ENCODE measurements around the gene ADAM12. TPM values are rescaled to one million over a fixed set of nuclear protein-coding genes. Genes with fewer than 3 reads are reported as not detected.

ADAM12 gene
- polyA plus RNA-seq, 4 donors, result 0.45 to 0.87 TPM; not detected in 2

DNA sequence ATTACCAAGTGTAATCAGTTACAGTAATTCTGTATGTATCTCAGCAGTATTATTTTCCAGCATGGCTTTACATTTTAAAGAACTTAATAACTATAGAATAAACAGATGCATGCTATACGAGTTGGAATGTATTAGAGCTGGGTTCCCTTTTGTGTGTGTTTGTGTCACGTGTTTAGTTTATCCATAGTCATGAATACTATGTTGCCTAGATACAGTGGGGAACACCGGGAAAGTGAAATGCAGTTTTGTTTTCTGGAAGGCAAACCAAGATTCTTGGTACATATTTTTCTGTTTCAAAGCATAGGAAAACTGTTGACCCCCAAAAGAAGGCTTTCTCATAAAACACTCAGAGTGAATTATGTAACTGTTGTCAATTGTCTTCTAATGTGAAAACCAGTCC, 372.9 kb downstream of the ADAM12 start:
- DNase-seq (no peak), FAIRE-seq (no peak)
- WGBS, 3 donors, result 65 to 79% (median 65%) methylated on average over 3 of the region's 3 CpGs
- H3K9me3 ChIP-seq (ENCODE audit: control insufficient read depth in 2 of 2, insufficient read depth in 1 of 2, low read depth in 1 of 2, low read length in 1 of 2), result no peaks in the 10 kb centered on the region
- H3K27ac ChIP-seq (ENCODE audit: low read depth in 1 of 3, low read length in 2 of 3), result no peak overlapping the region
- no peaks in the 10 kb centered on the region for H3K36me3 ChIP-seq (ENCODE audit: control insufficient read depth in 3 of 3, insufficient read depth in 2 of 3, low read depth in 1 of 3, low read length in 3 of 3)
- no peak overlapping the region for H3K4me3 ChIP-seq (ENCODE audit: low read depth in 1 of 3, low read length in 3 of 3)
- no peaks in the 10 kb centered on the region for H3K4me1 ChIP-seq (ENCODE audit: control insufficient read depth in 3 of 3, insufficient read depth in 2 of 3, low read depth in 1 of 3, low read length in 2 of 3)
- H3K27me3 ChIP-seq (ENCODE audit: control insufficient read depth in 3 of 3, insufficient read depth in 3 of 3, low read length in 3 of 3), result no peaks in the 10 kb centered on the region

DNA sequence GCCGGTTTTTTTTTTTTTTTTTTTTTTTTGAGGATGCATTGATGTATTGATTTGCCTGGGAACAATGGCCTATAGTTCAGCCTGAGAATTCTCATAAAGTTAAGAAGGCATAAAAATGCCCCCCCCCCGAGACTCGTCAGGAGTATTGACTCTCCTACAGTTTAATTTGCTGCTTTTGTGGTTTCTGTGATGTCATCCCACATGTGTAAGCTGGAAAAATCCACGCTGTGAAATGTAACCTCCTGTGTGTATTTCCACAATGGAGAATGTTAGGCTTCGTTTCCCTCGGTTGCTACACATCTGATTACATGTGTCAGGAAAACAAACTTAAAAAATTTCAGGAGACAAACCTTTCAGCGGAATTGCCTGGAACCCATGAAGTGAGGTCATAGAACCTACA, 374.0 kb downstream of the ADAM12 start:
- no peak for DNase-seq

GRCh38 chr10:126013489-126014281, 374.6 kb downstream of the ADAM12 start:
- 71 to 89% (median 80%) methylated on average over 10 of the region's 10 CpGs for WGBS, 3 donors
- FAIRE-seq (no peak), DNase-seq (no peak)

More for the DNA sequence above, 374.0 kb downstream of the ADAM12 start:
- no peak for FAIRE-seq
- Histone ChIP-seq H3K4me3 (ENCODE audit: low read depth in 1 of 3, low read length in 3 of 3) (no peak overlapping the region), H3K4me1 (ENCODE audit: control insufficient read depth in 3 of 3, insufficient read depth in 2 of 3, low read depth in 1 of 3, low read length in 2 of 3) (no peaks in the 10 kb centered on the region), H3K27me3 (ENCODE audit: control insufficient read depth in 3 of 3, insufficient read depth in 3 of 3, low read length in 3 of 3) (no peaks in the 10 kb centered on the region), H3K36me3 (ENCODE audit: control insufficient read depth in 3 of 3, insufficient read depth in 2 of 3, low read depth in 1 of 3, low read length in 3 of 3) (no peaks in the 10 kb centered on the region), H3K9me3 (ENCODE audit: control insufficient read depth in 2 of 2, insufficient read depth in 1 of 2, low read depth in 1 of 2, low read length in 1 of 2) (no peaks in the 10 kb centered on the region), H3K27ac (ENCODE audit: low read depth in 1 of 3, low read length in 2 of 3) (no peak overlapping the region)
- 81 to 90% (median 85%) methylated on average over 6 to 7 of the region's 7 CpGs for WGBS, 3 donors

GRCh38 chr10:126012485-126012884, 375.8 kb downstream of the ADAM12 start:
- 91 to 98% (median 95%) methylated on average over 2 of the region's 2 CpGs for WGBS, 3 donors
- Histone ChIP-seq H3K9me3 (ENCODE audit: control insufficient read depth in 2 of 2, insufficient read depth in 1 of 2, low read depth in 1 of 2, low read length in 1 of 2) (no peaks in the 10 kb centered on the region), H3K36me3 (ENCODE audit: control insufficient read depth in 3 of 3, insufficient read depth in 2 of 3, low read depth in 1 of 3, low read length in 3 of 3) (no peaks in the 10 kb centered on the region), H3K4me1 (ENCODE audit: control insufficient read depth in 3 of 3, insufficient read depth in 2 of 3, low read depth in 1 of 3, low read length in 2 of 3) (no peaks in the 10 kb centered on the region), H3K27ac (ENCODE audit: low read depth in 1 of 3, low read length in 2 of 3) (no peak overlapping the region), H3K4me3 (ENCODE audit: low read depth in 1 of 3, low read length in 3 of 3) (no peak overlapping the region), H3K27me3 (ENCODE audit: control insufficient read depth in 3 of 3, insufficient read depth in 3 of 3, low read length in 3 of 3) (no peaks in the 10 kb centered on the region)
- DNase-seq, result no peak
- FAIRE-seq, result no peak

More at GRCh38 chr10:126013489-126014281, 374.6 kb downstream of the ADAM12 start:
- no peaks in the 10 kb centered on the region for H3K9me3 ChIP-seq (ENCODE audit: control insufficient read depth in 2 of 2, insufficient read depth in 1 of 2, low read depth in 1 of 2, low read length in 1 of 2)
- no peak overlapping the region for H3K27ac ChIP-seq (ENCODE audit: low read depth in 1 of 3, low read length in 2 of 3)
- no peak overlapping the region for H3K4me3 ChIP-seq (ENCODE audit: low read depth in 1 of 3, low read length in 3 of 3)
- no peaks in the 10 kb centered on the region for H3K36me3 ChIP-seq (ENCODE audit: control insufficient read depth in 3 of 3, insufficient read depth in 2 of 3, low read depth in 1 of 3, low read length in 3 of 3)
- H3K27me3 ChIP-seq (ENCODE audit: control insufficient read depth in 3 of 3, insufficient read depth in 3 of 3, low read length in 3 of 3), result no peaks in the 10 kb centered on the region
- no peaks in the 10 kb centered on the region for H3K4me1 ChIP-seq (ENCODE audit: control insufficient read depth in 3 of 3, insufficient read depth in 2 of 3, low read depth in 1 of 3, low read length in 2 of 3)

GRCh38 chr10:126011995-126012394, 376.3 kb downstream of the ADAM12 start:
- Histone ChIP-seq H3K9me3 (ENCODE audit: control insufficient read depth in 2 of 2, insufficient read depth in 1 of 2, low read depth in 1 of 2, low read length in 1 of 2) (no peaks in the 10 kb centered on the region), H3K36me3 (ENCODE audit: control insufficient read depth in 3 of 3, insufficient read depth in 2 of 3, low read depth in 1 of 3, low read length in 3 of 3) (no peaks in the 10 kb centered on the region), H3K27ac (ENCODE audit: low read depth in 1 of 3, low read length in 2 of 3) (no peak overlapping the region), H3K4me3 (ENCODE audit: low read depth in 1 of 3, low read length in 3 of 3) (no peak overlapping the region), H3K27me3 (ENCODE audit: control insufficient read depth in 3 of 3, insufficient read depth in 3 of 3, low read length in 3 of 3) (no peaks in the 10 kb centered on the region), H3K4me1 (ENCODE audit: control insufficient read depth in 3 of 3, insufficient read depth in 2 of 3, low read depth in 1 of 3, low read length in 2 of 3) (no peaks in the 10 kb centered on the region)
- WGBS, 3 donors, result 81 to 87% (median 86%) methylated on average over 5 of the region's 5 CpGs
- DNase-seq, result no peak
- FAIRE-seq, result no peak

GRCh38 chr10:126009650-126010049, 378.6 kb downstream of the ADAM12 start:
- WGBS, 3 donors, result 92 to 95% (median 94%) methylated on average over 7 of the region's 7 CpGs
- FAIRE-seq (no peak), DNase-seq (no peak)
- H3K36me3 ChIP-seq (ENCODE audit: control insufficient read depth in 3 of 3, insufficient read depth in 2 of 3, low read depth in 1 of 3, low read length in 3 of 3), result no peaks in the 10 kb centered on the region
- no peak overlapping the region for H3K4me3 ChIP-seq (ENCODE audit: low read depth in 1 of 3, low read length in 3 of 3)
- no peaks in the 10 kb centered on the region for H3K9me3 ChIP-seq (ENCODE audit: control insufficient read depth in 2 of 2, insufficient read depth in 1 of 2, low read depth in 1 of 2, low read length in 1 of 2)
- H3K27me3 ChIP-seq (ENCODE audit: control insufficient read depth in 3 of 3, insufficient read depth in 3 of 3, low read length in 3 of 3), result no peaks in the 10 kb centered on the region
- no peak overlapping the region for H3K27ac ChIP-seq (ENCODE audit: low read depth in 1 of 3, low read length in 2 of 3)
- H3K4me1 ChIP-seq (ENCODE audit: control insufficient read depth in 3 of 3, insufficient read depth in 2 of 3, low read depth in 1 of 3, low read length in 2 of 3), result no peaks in the 10 kb centered on the region

GRCh38 chr10:126006906-126007305, 381.4 kb downstream of the ADAM12 start:
- FAIRE-seq (no peak), DNase-seq (no peak)
- WGBS, 3 donors, result 93 to 95% (median 93%) methylated on average over 2 of the region's 2 CpGs
- Histone ChIP-seq H3K36me3 (ENCODE audit: control insufficient read depth in 3 of 3, insufficient read depth in 2 of 3, low read depth in 1 of 3, low read length in 3 of 3) (no peaks in the 10 kb centered on the region), H3K27ac (ENCODE audit: low read depth in 1 of 3, low read length in 2 of 3) (no peak overlapping the region), H3K4me1 (ENCODE audit: control insufficient read depth in 3 of 3, insufficient read depth in 2 of 3, low read depth in 1 of 3, low read length in 2 of 3) (no peaks in the 10 kb centered on the region), H3K9me3 (ENCODE audit: control insufficient read depth in 2 of 2, insufficient read depth in 1 of 2, low read depth in 1 of 2, low read length in 1 of 2) (no peaks in the 10 kb centered on the region), H3K4me3 (ENCODE audit: low read depth in 1 of 3, low read length in 3 of 3) (no peak overlapping the region), H3K27me3 (ENCODE audit: control insufficient read depth in 3 of 3, insufficient read depth in 3 of 3, low read length in 3 of 3) (no peaks in the 10 kb centered on the region)

DNA sequence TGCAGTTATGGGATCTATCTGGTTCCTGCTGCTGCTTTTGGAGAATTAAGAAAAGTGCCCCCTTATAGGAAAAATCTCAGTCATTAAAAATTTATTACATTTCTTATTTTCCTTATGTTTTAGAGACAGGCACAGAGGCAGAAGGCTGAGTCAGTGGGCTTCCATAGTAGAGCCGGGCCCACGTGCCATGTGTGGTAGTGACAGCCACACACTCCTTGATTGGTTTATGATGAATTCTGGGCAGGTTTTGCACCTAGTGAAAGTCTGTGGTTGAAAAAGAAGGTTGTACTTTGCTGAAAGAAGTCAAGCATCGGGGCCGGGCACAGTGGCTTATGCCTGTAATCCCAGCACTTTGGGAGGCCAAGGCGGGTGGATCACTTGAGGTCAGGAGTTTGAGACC, 382.0 kb downstream of the ADAM12 start:
- H3K9me3 ChIP-seq (ENCODE audit: control insufficient read depth in 2 of 2, insufficient read depth in 1 of 2, low read depth in 1 of 2, low read length in 1 of 2), result no peaks in the 10 kb centered on the region
- WGBS, 3 donors, result 78 to 95% (median 79%) methylated on average over 4 to 5 of the region's 5 CpGs

GRCh38 chr10:126004752-126005151, 383.5 kb downstream of the ADAM12 start:
- no peak for DNase-seq
- Histone ChIP-seq H3K4me3 (ENCODE audit: low read depth in 1 of 3, low read length in 3 of 3) (no peak overlapping the region), H3K36me3 (ENCODE audit: control insufficient read depth in 3 of 3, insufficient read depth in 2 of 3, low read depth in 1 of 3, low read length in 3 of 3) (no peaks in the 10 kb centered on the region), H3K4me1 (ENCODE audit: control insufficient read depth in 3 of 3, insufficient read depth in 2 of 3, low read depth in 1 of 3, low read length in 2 of 3) (no peaks in the 10 kb centered on the region), H3K27me3 (ENCODE audit: control insufficient read depth in 3 of 3, insufficient read depth in 3 of 3, low read length in 3 of 3) (no peaks in the 10 kb centered on the region), H3K9me3 (ENCODE audit: control insufficient read depth in 2 of 2, insufficient read depth in 1 of 2, low read depth in 1 of 2, low read length in 1 of 2) (no peaks in the 10 kb centered on the region), H3K27ac (ENCODE audit: low read depth in 1 of 3, low read length in 2 of 3) (no peak overlapping the region)
- 84% methylated on average over 8 of the region's 8 CpGs for WGBS, 3 donors
- FAIRE-seq, result no peak

More for the DNA sequence above, 382.0 kb downstream of the ADAM12 start:
- Histone ChIP-seq H3K27me3 (ENCODE audit: control insufficient read depth in 3 of 3, insufficient read depth in 3 of 3, low read length in 3 of 3) (no peaks in the 10 kb centered on the region), H3K36me3 (ENCODE audit: control insufficient read depth in 3 of 3, insufficient read depth in 2 of 3, low read depth in 1 of 3, low read length in 3 of 3) (no peaks in the 10 kb centered on the region), H3K4me1 (ENCODE audit: control insufficient read depth in 3 of 3, insufficient read depth in 2 of 3, low read depth in 1 of 3, low read length in 2 of 3) (no peaks in the 10 kb centered on the region), H3K4me3 (ENCODE audit: low read depth in 1 of 3, low read length in 3 of 3) (no peak overlapping the region), H3K27ac (ENCODE audit: low read depth in 1 of 3, low read length in 2 of 3) (no peak overlapping the region)
- FAIRE-seq (no peak), DNase-seq (no peak)
